Subcutaneous abdominal adipose tissue (tissue), 5 donors: ENCODE results near the gene IL12RB1.

Experiments
- H3K27ac ChIP-seq: one replicate; pipeline ENCODE4 v1.7.0; 2013; ENCODE audit warnings: low read depth, mild to moderate bottlenecking, inconsistent platforms, low read length, moderate library complexity
- H3K27me3 ChIP-seq, 5 donors: one replicate each; pipeline ENCODE4 v1.7.0; 2013; ENCODE audit warnings: low read length in 5 of 5, inconsistent platforms in 1 of 5; ENCODE audit not compliant: control insufficient read depth in 5 of 5, insufficient read depth in 4 of 5
- H3K36me3 ChIP-seq, 5 donors: one replicate each; pipeline ENCODE4 v1.7.0; 2013; ENCODE audit warnings: low read length in 5 of 5; ENCODE audit not compliant: control insufficient read depth in 5 of 5, insufficient read depth in 5 of 5
- H3K4me1 ChIP-seq, 5 donors: one replicate each; pipeline ENCODE4 v1.7.0; 2013; ENCODE audit warnings: low read length in 5 of 5, mild to moderate bottlenecking in 3 of 5, moderate library complexity in 1 of 5; ENCODE audit not compliant: control insufficient read depth in 5 of 5, insufficient read depth in 5 of 5
- H3K4me3 ChIP-seq, 5 donors: one replicate each; pipeline ENCODE4 v1.7.0; 2013; ENCODE audit warnings: low read length in 5 of 5, low read depth in 1 of 5
- H3K9ac ChIP-seq, 5 donors: one replicate each; pipeline ENCODE4 v1.7.0; 2013; ENCODE audit warnings: low read length in 5 of 5, mild to moderate bottlenecking in 4 of 5, moderate library complexity in 3 of 5
- H3K9me3 ChIP-seq, 5 donors: one replicate each; pipeline ENCODE4 v1.7.0; 2013; ENCODE audit warnings: low read length in 5 of 5; ENCODE audit not compliant: control insufficient read depth in 5 of 5
- donor health status: healthy.
- donor health status: healthy.
- donor health status: healthy.
- donor health status: healthy.
- donor health status: healthy.

IL12RB1 gene

DNA sequence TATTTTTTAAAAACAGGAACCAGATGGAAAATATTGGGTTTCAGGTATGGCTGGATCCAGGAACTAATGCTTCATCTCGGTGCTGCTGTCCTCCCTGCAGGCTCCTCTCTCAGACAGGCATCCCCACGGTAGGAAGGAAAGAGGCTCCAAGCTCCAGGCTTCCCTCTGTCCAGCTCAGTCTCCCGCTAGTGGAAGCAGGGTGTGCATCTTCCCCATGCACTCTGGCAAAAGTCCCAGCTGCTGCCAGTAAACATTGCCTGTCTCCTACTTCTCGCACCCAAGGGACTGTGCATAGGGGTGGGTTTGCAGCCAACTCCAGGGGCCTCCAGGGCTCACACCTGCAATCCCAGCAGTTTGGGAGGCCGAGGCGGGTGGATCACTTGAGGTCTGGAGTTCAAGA lies 29.2 kb downstream of the IL12RB1 start:
- Histone ChIP-seq H3K27me3 (no peaks in the 10 kb centered on the region), H3K4me1 (peaks cover 0 to 13% (median 13%) of the 10 kb centered on the region in 5 donors), H3K27ac (no peak overlapping the region), H3K36me3 (no peaks in the 10 kb centered on the region), H3K9me3 (no peaks in the 10 kb centered on the region), H3K4me3 (peak overlapping the region in 1 of 5 donors; percentile 52), H3K9ac (no peak overlapping the region)

DNA sequence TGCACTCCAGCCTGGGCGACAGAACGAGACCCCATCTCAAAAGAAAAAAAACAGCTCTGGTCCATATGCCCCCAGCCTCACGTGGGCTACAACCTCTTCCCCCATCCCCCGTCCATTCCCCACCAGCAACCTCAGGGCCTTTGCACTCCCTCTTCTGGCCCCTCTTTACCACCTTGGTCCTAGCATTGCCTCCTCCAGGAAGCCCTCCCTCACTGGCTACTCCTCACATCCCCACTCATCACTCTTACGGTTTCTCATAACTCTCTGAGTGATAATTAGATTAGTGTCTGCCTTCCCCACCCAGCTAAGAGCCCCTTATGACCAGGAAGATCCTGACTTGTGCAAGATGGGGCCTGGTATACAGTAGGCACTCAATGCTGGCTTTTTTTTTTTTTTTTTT lies 30.8 kb downstream of the IL12RB1 start:
- Histone ChIP-seq H3K27me3 (no peaks in the 10 kb centered on the region), H3K27ac (no peak overlapping the region), H3K4me1 (peaks cover 0 to 24% (median 22%) of the 10 kb centered on the region in 5 donors)

DNA sequence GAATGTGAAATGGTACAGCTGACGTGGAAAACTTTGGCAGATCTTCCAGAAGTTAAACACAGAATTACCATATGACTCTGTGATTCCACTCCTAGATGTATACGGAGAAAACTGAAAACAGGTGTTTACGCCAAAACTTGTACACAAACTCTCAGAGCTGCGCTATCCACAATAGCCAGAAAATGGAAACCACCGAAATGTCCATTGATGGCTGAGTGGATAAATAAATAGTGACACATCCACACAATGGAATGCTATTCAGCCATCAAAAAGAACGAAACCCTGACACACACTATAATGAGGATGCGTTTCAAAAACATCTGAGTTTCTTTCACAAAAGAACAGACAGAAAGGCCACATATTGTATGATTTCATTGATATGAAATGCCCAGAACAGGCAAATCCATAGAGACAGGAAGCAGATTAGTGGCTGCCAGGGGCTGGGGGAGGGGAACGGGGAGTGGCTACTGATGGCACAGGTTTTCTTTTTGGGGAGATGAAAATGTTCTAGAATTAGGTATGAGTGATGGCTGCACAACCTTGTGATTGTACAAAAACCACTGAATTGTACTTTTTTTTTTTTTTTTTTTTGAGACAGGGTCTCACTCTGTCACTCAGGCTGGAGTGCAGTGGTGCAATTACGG lies 33.0 kb downstream of the IL12RB1 start:
- Histone ChIP-seq H3K4me1 (peaks cover 0 to 40% (median 36%) of the 10 kb centered on the region in 5 donors), H3K36me3 (no peaks in the 10 kb centered on the region), H3K27me3 (no peaks in the 10 kb centered on the region), H3K4me3 (no peak overlapping the region), H3K9me3 (no peaks in the 10 kb centered on the region), H3K27ac (no peak overlapping the region), H3K9ac (no peak overlapping the region)

More for the DNA sequence above, 30.8 kb downstream of the IL12RB1 start:
- Histone ChIP-seq H3K9ac (no peak overlapping the region), H3K4me3 (no peak overlapping the region), H3K9me3 (no peaks in the 10 kb centered on the region), H3K36me3 (no peaks in the 10 kb centered on the region)

DNA sequence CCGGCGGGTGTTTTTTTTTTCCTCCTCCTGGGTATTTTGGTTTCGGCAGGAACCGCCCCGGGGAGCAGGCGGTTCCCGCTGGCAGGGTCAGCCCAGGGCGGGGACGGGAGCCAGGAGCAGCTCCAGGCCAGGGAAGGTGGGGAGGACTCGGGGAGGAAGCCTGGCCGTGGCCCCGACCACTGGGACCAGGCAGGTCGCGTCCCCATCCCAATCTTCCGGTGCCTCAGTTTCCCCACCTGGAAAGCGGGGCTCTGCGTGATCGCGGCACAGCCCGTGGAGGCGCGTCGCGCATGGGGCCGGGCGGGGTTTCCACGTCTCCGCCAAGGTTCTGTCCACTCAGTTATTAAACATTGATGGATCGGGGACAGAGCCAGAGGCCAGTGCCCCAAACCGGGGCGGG lies 34.8 kb downstream of the IL12RB1 start:
- H3K9me3 ChIP-seq = no peaks in the 10 kb centered on the region
- no peak overlapping the region for H3K27ac ChIP-seq
- peak overlapping the region in 3 of 5 donors; percentile 27 to 55 (median 46) for H3K4me3 ChIP-seq
- H3K4me1 ChIP-seq = peaks cover 0 to 32% (median 27%) of the 10 kb centered on the region in 5 donors
- no peaks in the 10 kb centered on the region for H3K36me3 ChIP-seq
- peak overlapping the region in 1 of 5 donors; percentile 47 for H3K9ac ChIP-seq
- H3K27me3 ChIP-seq = no peaks in the 10 kb centered on the region

DNA sequence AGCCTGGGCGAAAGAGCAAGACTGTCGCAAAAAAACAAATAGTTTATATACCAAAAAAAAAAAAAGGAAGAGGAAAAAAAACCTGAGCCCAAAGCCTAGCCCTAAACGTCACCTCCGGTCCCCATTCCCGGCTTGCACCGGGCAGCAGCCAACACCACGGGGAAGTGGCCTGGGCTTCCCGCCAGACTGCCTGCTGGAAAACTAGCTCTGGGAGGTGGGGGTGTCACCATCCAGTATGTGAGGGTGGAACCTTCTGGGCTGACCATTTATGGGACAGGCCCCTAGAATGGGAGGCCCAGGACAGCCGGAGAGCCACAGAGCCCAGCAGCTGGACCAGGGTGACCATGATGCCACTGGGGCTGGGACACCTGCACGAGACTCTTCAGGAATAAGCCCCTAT lies 37.3 kb downstream of the IL12RB1 start:
- peaks cover 0 to 47% (median 46%) of the 10 kb centered on the region in 5 donors for H3K4me1 ChIP-seq
- H3K27me3 ChIP-seq = no peaks in the 10 kb centered on the region
- H3K9me3 ChIP-seq = no peaks in the 10 kb centered on the region
- no peak overlapping the region for H3K9ac ChIP-seq
- H3K36me3 ChIP-seq = no peaks in the 10 kb centered on the region
- peak overlapping the region in 1 of 5 donors; percentile 22 for H3K4me3 ChIP-seq
- peak overlapping the region; percentile 75 for H3K27ac ChIP-seq

DNA sequence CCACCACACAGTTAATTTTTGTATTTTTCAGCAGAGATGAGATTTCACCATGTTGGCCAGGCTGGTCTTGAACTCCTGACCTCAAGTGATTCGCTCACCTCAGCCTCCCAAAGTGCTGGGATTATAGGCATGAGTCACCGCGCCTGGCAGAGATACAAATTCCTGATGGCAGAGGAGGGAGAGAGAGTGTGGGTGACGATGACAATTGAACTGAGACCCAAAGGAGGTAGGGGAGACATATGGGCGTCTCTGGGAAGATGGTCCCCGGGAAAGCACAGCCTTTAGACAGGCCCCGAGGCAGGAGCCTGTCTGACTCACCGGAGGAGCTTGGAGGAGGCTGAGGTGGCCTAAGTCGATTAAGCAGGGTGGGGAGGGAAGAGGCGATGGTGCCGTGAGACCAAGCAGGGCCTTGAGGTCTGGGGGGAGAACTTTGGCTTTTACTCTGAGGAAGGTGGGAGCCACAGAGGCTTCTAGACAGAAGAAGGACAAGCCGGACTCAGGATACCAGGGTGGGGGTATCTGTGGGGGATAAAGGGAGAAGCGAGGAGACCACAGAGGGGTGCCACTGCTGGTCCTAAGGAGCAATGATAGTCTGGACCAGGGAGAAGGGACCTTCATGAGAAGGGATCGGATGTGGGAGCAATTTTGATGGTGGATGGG lies 40.5 kb downstream of the IL12RB1 start:
- H3K9me3 ChIP-seq = no peaks in the 10 kb centered on the region
- H3K36me3 ChIP-seq = no peaks in the 10 kb centered on the region
- H3K9ac ChIP-seq = no peak overlapping the region
- no peaks in the 10 kb centered on the region for H3K27me3 ChIP-seq
- H3K4me3 ChIP-seq = no peak overlapping the region
- peak overlapping the region; percentile 57 for H3K27ac ChIP-seq
- peaks cover 0 to 42% (median 40%) of the 10 kb centered on the region in 5 donors for H3K4me1 ChIP-seq

DNA sequence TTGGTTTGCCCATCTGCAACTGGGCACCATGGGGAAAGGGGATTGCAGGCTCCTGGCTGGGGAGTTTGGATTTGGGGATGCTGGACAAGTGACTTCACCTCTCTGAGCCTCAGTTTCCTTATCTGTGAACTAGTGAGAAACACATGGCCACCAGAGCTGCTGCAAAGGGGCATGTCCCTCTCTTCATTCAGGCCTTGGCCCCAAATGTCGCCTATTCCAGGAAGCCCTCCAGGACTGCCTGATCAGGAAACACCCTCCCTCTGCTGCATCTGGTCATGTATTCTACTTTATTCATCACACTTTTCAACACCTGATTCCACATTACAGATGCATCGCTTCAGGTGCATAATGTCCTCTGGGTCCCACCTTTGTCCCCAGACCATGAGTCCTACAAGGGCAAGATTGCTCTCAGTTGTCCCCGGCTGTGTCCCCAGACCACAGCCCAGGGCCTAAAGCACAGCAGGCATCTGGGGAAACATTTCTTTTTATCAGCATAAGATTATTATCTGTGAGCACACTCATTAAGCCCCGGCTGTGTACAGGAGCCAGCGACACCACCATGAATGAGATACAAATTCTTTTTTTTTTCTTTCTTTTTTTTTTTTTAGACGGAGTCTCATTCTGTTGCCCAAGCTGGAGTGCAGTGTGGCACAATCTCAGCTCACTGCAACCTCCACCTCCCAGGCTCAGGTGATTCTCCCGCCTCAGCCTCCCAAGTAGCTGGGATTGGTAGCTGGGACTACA lies 41.3 kb downstream of the IL12RB1 start:
- Histone ChIP-seq H3K27ac (peak overlapping the region; percentile 57), H3K36me3 (no peaks in the 10 kb centered on the region), H3K4me1 (peaks cover 0 to 38% (median 36%) of the 10 kb centered on the region in 5 donors), H3K9ac (peak overlapping the region; percentile 7 to 78 (median 72)), H3K4me3 (peak overlapping the region; percentile 62 to 85 (median 67)), H3K27me3 (no peaks in the 10 kb centered on the region), H3K9me3 (peaks cover 0 to 5% (median 0%) of the 10 kb centered on the region in 5 donors)

DNA sequence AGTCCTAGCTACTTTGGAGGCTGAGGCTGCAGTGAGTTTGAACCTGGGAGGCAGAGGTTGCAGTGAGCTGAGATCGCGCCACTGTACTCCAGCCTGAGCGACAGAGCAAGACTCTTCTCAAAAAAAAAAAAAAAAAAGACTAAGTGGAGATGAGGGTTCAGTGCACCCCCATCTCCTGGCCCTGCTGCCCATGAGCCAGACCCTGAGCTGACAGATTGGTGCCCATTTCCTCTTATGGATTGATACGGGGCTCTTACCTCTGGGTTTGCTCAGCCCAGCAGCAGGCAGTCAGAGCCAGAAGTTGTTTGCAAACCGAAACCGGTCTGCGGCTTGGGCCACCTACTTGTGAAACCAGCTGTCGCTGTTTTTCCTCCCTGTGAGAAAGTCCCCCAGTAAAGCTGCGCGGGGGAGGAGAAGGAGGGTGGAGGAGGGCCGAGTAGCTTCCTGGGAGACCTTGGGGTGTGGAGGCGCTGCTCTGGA lies 41.9 kb downstream of the IL12RB1 start:
- Histone ChIP-seq H3K36me3 (no peaks in the 10 kb centered on the region), H3K27me3 (no peaks in the 10 kb centered on the region), H3K9me3 (peaks cover 0 to 5% (median 0%) of the 10 kb centered on the region in 5 donors), H3K27ac (peak overlapping the region; percentile 57), H3K4me1 (peaks cover 0 to 37% (median 33%) of the 10 kb centered on the region in 5 donors), H3K4me3 (peak overlapping the region; percentile 62 to 85 (median 67)), H3K9ac (peak overlapping the region; percentile 7 to 78 (median 72))

DNA sequence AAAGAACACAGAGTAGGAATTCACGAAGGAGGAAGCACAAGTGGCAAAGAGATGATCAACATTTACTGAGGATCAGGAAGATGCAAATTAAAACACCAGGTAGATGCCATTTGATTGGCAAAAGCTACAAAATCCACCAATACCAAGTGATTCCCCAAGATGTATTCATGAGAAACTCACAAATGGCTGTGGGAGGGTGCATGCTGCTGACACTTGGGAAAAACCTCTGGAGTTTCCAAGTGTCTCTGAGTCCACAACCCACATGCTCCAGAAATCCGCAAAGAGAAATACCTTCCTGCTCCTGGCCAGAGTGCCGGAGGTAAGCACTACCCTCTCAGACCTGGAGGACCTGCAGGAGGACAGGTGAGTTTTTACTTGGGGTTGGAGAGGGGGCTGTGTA lies 43.1 kb downstream of the IL12RB1 start:
- Histone ChIP-seq H3K36me3 (no peaks in the 10 kb centered on the region), H3K9me3 (peaks cover 0 to 5% (median 0%) of the 10 kb centered on the region in 5 donors), H3K9ac (no peak overlapping the region), H3K4me1 (peaks cover 0 to 25% (median 22%) of the 10 kb centered on the region in 5 donors), H3K4me3 (no peak overlapping the region), H3K27me3 (peaks cover 0 to 2% (median 0%) of the 10 kb centered on the region in 5 donors), H3K27ac (no peak overlapping the region)
